ENCODE results near the gene SMCHD1.

SMCHD1 gene

DNA sequence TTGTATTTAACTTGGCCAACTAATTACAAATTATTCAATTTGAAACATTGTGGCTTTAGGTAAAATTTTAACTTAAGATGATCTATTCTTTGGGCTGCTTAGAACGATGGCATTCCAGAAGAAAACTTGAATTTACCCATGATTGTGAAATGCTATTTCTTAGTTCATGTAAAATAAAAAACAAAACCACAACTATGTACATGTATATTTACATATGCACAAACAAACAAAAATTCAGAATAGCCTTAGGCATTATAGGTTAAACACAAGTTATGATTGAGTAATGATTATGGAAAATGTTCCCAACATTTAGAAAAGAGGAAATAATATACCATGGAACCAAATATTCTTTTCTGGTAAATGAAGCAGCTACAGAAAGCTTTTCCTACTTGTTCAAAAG, 3.5 kb upstream of the SMCHD1 start:
- H3K9me3 ChIP-seq: no peaks in the 10 kb centered on the region
- peak overlapping the region; percentile 100 for H3K27ac ChIP-seq
- TF ChIP-seq, protein P1, sequence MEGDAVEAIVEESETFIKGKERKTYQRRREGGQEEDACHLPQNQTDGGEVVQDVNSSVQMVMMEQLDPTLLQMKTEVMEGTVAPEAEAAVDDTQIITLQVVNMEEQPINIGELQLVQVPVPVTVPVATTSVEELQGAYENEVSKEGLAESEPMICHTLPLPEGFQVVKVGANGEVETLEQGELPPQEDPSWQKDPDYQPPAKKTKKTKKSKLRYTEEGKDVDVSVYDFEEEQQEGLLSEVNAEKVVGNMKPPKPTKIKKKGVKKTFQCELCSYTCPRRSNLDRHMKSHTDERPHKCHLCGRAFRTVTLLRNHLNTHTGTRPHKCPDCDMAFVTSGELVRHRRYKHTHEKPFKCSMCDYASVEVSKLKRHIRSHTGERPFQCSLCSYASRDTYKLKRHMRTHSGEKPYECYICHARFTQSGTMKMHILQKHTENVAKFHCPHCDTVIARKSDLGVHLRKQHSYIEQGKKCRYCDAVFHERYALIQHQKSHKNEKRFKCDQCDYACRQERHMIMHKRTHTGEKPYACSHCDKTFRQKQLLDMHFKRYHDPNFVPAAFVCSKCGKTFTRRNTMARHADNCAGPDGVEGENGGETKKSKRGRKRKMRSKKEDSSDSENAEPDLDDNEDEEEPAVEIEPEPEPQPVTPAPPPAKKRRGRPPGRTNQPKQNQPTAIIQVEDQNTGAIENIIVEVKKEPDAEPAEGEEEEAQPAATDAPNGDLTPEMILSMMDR (IDR thresholded peaks at IDR 0.05): no peak
- H3K4me1 ChIP-seq (ENCODE audit: control insufficient read depth in 1 of 2, insufficient read depth in 1 of 2, low read depth in 1 of 2, low read length in 1 of 2): peaks cover 77% of the 10 kb centered on the region in 2 experiments
- no peak overlapping the region for H3K4me3 ChIP-seq (ENCODE audit: low read depth in 1 of 2, low read length in 1 of 2)
- H3K27me3 ChIP-seq: no peaks in the 10 kb centered on the region
- H3K36me3 ChIP-seq: no peaks in the 10 kb centered on the region

DNA sequence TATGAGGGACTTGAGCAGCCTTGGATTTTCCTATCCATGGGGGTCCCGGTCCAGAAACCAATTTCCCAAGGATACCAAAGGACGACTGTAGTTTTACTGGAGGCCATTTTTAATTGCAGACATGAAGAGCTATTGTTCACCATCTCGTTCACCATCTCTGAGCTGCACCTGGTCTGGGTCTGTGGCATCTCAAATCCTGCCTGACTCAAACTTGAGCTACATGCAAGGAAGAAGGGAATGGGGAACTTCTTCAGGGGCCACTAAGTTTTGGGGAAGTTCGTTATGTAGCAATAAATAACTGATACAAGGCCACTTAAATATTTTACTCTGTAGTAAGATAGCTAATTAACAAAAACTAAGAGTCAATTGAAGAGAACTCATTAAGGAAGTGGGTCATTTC, 2.1 kb upstream of the SMCHD1 start:
- peaks cover 7% of the 10 kb centered on the region for H3K36me3 ChIP-seq
- H3K4me3 ChIP-seq (ENCODE audit: low read depth in 1 of 2, low read length in 1 of 2): peak overlapping the region; percentile 94 to 97
- H3K9me3 ChIP-seq: no peaks in the 10 kb centered on the region
- no peaks in the 10 kb centered on the region for H3K27me3 ChIP-seq
- peak overlapping the region; percentile 100 for H3K27ac ChIP-seq
- TF ChIP-seq, protein P1 (IDR thresholded peaks at IDR 0.05): no peak
- H3K4me1 ChIP-seq (ENCODE audit: control insufficient read depth in 1 of 2, insufficient read depth in 1 of 2, low read depth in 1 of 2, low read length in 1 of 2): peaks cover 65 to 69% of the 10 kb centered on the region in 2 experiments

DNA sequence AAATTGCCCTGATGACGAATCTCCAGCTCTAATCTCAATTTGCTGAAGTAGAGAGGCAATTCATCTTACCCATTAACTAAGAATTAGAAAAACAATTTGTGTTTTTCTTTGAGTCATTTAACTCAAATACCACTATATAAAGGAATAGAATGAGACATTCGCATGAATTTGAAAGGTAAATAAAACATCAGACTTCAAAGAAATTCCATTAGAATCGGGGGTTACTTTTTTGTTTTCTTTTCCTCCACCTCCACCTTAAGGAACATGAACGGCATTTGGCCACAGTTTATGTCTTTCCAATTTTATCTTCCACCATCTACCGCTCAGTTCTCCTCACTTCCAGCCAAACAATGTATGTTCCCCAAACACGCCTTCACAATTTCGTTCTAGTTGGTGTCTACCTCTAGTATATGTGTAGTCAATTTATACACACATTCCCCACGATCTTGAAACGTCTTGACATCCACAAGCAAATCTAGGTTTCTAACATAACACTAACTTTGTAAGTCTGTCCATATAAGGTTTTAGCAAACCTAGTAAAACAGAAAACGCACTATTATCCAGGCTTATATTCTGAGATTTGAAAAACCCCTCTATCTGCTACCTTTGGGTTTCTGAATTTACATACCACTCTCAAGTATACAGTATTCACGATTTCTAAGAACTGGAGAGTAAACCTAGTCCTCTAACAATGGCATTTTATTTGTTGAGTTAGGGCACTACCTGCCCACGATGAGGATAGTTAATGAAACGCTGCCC, 1.2 kb upstream of the SMCHD1 start:
- TF ChIP-seq, protein P1 (IDR thresholded peaks at IDR 0.05): no peak
- Histone ChIP-seq H3K4me3 (ENCODE audit: low read depth in 1 of 2, low read length in 1 of 2) (peak overlapping the region; percentile 94 to 97), H3K36me3 (peaks cover 15% of the 10 kb centered on the region), H3K4me1 (ENCODE audit: control insufficient read depth in 1 of 2, insufficient read depth in 1 of 2, low read depth in 1 of 2, low read length in 1 of 2) (peaks cover 68 to 72% of the 10 kb centered on the region in 2 experiments), H3K9me3 (no peaks in the 10 kb centered on the region), H3K27me3 (no peaks in the 10 kb centered on the region), H3K27ac (peak overlapping the region; percentile 100)

DNA sequence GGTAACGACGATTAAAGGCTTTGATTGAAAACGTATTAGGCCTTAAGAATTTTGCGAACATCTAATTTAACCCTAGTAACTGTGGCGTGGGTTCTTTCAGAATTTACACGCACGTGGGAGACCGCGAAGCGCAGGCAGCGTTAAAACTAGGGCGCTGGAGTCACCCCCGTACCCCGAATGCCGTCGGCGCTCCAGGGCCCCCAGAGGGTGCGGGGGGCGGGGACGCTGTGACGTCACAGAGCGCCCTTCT, 673 bp upstream of the SMCHD1 start:
- Histone ChIP-seq H3K4me3 (ENCODE audit: low read depth in 1 of 2, low read length in 1 of 2) (peak overlapping the region; percentile 94 to 97), H3K27me3 (no peaks in the 10 kb centered on the region), H3K27ac (peak overlapping the region; percentile 100), H3K4me1 (ENCODE audit: control insufficient read depth in 1 of 2, insufficient read depth in 1 of 2, low read depth in 1 of 2, low read length in 1 of 2) (peaks cover 68 to 72% of the 10 kb centered on the region in 2 experiments), H3K9me3 (no peaks in the 10 kb centered on the region), H3K36me3 (peaks cover 18% of the 10 kb centered on the region)
- TF ChIP-seq, protein P1 (IDR thresholded peaks at IDR 0.05): no peak

DNA sequence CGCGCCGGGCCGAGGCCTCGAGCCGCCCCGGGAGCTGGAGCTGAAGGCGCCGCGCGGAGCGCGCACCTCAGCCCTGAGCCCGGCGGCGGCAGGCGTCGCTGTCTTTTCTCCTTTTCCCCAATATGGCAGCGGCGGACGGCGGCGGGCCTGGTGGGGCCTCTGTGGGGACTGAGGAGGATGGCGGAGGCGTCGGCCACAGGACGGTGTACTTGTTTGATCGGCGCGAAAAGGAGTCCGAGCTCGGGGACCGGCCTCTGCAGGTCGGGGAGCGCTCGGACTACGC, 369 bp downstream of the SMCHD1 start:
- TF ChIP-seq, protein P1 (IDR thresholded peaks at IDR 0.05): peak; percentile 7
- peaks cover 68 to 71% of the 10 kb centered on the region in 2 experiments for H3K4me1 ChIP-seq (ENCODE audit: control insufficient read depth in 1 of 2, insufficient read depth in 1 of 2, low read depth in 1 of 2, low read length in 1 of 2)
- H3K9me3 ChIP-seq: no peaks in the 10 kb centered on the region
- H3K4me3 ChIP-seq (ENCODE audit: low read depth in 1 of 2, low read length in 1 of 2): peak overlapping the region; percentile 94 to 97
- H3K36me3 ChIP-seq: peaks cover 25% of the 10 kb centered on the region
- no peaks in the 10 kb centered on the region for H3K27me3 ChIP-seq
- H3K27ac ChIP-seq: peak overlapping the region; percentile 100

Measured in neutrophil (primary cell).